HFF-Myc (cell line): Measurements from ENCODE around the gene SNCG.
"Not testable (repeated sequence)": the region's sequence is repeated elsewhere in the genome, so short reads cannot be mapped to it uniquely, and the experiment has no call there.

Source experiments
- DNase-seq: peaks from one replicate; pipeline ENCODE4 v3.0.0-alpha.2; 2011; ENCODE audit warnings: low read depth; ENCODE audit errors: extremely low read depth
- H3K4me3 ChIP-seq: replicated peaks from 2 replicates; pipeline ENCODE4 v1.5.1; 2011; ENCODE audit warnings: low read depth, mild to moderate bottlenecking, control low read depth, low read length
- CTCF ChIP-seq: IDR thresholded peaks from 2 replicates; pipeline ENCODE4 v1.5.1; 2012; ENCODE audit warnings: mild to moderate bottlenecking, low read depth, low read length, control low read depth; ENCODE audit errors: missing control alignments

SNCG gene

GRCh38 chr10:86932674-86933073, 25.7 kb upstream of the SNCG start:
- no peak for TF ChIP-seq CTCF
- no peak for DNase-seq

GRCh38 chr10:86934162-86934711, 24.2 kb upstream of the SNCG start:
- H3K4me3 ChIP-seq, DNase-seq: not testable (repeated sequence)

More at GRCh38 chr10:86932674-86933073, 25.7 kb upstream of the SNCG start:
- H3K4me3 ChIP-seq = no peak overlapping the region

GRCh38 chr10:86936661-86937501, 21.5 kb upstream of the SNCG start:
- no peak for TF ChIP-seq CTCF
- no peak for DNase-seq
- H3K4me3 ChIP-seq = no peak overlapping the region

GRCh38 chr10:86937502-86938154, 20.8 kb upstream of the SNCG start:
- no peak overlapping the region for H3K4me3 ChIP-seq
- no peak for TF ChIP-seq CTCF
- no peak for DNase-seq

- TF ChIP-seq CTCF = no peak
- DNase-seq = no peak
Measured at GRCh38 chr10:86938260-86938659, 20.1 kb upstream of the SNCG start.

GRCh38 chr10:86940076-86940475, 18.3 kb upstream of the SNCG start:
- not testable (repeated sequence) for H3K4me3 ChIP-seq, DNase-seq

More at GRCh38 chr10:86938260-86938659, 20.1 kb upstream of the SNCG start:
- no peak overlapping the region for H3K4me3 ChIP-seq

- DNase-seq = no peak
- TF ChIP-seq CTCF = no peak
- no peak overlapping the region for H3K4me3 ChIP-seq
Measured at GRCh38 chr10:86940677-86941076, 17.7 kb upstream of the SNCG start.
